ENCODE data around the gene FXYD3.

FXYD3 gene

DNA sequence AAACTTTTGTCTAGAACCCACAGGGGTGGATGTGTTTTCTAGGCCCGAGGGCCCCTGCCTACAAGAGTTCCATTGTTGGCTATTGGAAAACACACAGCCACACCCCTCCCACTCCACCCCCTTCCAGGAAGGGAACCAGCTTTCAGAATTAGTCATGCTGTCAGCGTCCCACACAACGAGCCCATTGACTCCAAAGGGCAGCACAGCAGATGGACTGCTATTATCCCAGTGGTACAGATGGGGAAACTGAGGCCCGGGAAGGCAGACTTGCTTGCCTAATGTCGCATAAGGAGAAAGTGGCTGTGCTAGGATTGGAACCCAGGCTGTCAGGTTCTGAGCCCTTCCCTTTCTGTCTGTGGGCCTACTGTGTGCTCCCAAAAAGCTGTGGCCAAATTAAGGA is 8.1 kb upstream of the FXYD3 start:
- no peak for DNase-seq

- DNase-seq, result no peak
These were observed 6.9 kb upstream of the FXYD3 start for GRCh38 chr19:35108730-35109129.

GRCh38 chr19:35109395-35110112 is 6.1 kb upstream of the FXYD3 start:
- DNase-seq, result no peak

GRCh38 chr19:35110974-35111373 is 4.6 kb upstream of the FXYD3 start:
- DNase-seq, result no peak

DNA sequence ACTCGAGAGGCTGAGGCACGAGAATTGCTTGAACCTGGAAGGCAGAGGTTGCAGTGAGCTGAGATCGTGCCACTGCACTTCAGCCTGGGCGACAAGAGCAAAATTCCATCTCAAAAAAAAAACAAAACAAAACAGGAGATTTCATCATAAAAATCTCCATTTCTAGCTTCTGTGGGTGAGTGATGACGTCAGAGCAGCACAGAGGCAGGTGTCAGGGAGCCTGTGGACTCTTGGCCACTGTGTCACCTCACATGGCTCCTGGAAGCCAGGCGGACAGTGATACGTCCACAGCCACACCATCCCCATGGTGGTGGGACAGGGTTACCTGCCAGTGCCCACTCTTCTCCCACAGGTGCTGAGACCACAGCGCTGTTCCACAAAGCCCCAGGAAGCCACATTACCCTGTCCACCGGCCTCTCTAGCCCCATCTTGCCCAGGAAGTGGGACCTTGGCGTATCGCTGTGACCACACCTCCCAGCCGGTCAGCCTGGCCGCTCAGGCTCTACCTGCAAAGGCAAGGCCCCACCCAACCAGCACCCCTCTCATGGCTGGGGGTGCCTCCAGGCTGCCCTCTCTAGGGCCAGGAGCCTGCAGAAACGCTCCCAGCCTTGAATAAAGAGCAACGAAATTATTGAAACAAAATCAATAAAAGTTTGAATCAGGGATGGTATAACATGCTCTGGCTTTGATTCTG is 2.5 kb upstream of the FXYD3 start:
- no peak for DNase-seq

- DNase-seq, result no peak
These were observed 1.1 kb upstream of the FXYD3 start for GRCh38 chr19:35114353-35115176.

GRCh38 chr19:35116072-35116801 is 614 bp downstream of the FXYD3 start:
- DNase-seq, result no peak

DNA sequence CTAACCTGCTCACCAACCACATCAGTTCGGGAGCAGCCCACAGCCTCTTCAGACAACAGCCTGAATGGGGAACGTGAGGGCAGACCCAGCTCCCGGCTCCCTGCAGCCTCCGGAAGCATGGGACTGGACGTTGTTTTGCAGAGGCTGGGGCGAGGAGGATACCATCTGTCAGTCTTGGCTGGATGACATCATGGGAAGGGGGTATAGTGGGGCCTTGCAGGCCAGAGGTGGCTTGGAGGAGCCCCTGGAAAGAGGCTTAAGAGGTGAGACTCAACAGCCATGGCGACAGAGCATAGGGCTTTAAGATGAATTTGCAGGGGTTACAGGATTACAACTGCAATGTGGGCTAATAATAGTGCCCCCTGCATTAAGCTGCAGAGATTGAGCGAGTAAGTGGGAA is 1.5 kb downstream of the FXYD3 start:
- no peak for DNase-seq

DNA sequence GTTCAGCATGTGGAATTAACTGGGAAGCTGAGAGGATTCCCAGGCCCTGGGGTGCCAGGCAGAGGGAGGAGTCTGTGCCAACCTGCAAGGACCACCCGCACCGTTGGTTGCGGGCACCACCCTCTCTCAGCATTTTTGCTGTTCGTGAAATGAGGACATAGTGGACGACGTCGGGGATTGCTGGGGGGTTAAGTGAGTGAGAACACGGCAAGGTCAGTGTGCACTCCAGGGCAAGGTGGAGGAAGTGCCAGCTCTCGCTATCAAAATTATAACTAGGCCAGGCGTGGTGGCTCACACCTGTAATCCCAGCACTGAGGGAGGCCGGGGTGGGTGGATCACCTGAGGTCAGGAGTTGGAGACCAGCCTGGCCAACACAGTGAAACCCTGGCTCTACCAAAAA is 2.2 kb downstream of the FXYD3 start:
- DNase-seq, result no peak

DNA sequence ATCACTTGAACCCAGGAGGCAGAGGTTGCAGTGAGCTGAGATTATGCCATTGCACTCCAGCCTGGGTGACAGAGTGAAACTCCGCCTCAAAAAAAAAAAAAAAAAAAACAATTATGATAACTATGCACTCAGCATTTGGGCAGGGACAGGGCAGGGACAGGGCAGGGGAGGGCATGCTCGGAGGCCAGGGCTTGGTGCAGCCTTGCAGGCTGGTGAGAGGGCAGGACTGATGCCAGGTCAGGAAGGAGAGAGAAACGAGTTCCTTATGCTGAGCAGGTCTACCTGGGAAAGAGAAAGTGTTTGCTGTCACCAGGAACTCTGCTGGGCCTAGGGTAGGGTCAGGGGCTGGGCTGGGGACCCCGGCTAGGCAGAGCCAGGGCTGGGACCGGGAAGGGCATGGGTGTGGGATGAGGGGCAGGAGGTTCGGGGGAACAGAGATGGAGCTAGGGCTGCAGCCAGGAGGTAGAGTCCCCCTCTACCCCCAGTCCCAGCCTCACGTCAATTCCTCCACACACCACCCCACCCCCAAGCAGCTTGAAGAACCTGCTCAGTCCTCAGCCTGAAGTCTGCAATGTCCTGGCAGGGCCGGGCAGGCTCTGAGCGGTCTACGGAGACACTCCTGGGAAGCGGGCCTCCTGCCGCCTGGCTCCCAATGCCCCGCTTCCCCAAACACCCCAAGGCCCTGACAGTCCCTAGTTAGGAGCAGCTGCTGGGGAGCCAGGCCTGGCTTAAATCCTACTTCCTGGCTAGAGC is 2.8 kb downstream of the FXYD3 start:
- DNase-seq, result no peak

GRCh38 chr19:35119091-35119490 is 3.5 kb downstream of the FXYD3 start:
- DNase-seq, result no peak

- no peak for DNase-seq
These were observed 4.0 kb downstream of the FXYD3 start for GRCh38 chr19:35119578-35120155.

- no peak for DNase-seq
These were observed 4.9 kb downstream of the FXYD3 start for GRCh38 chr19:35120492-35120891.

GRCh38 chr19:35120898-35121297 is 5.3 kb downstream of the FXYD3 start:
- no peak for DNase-seq

DNA sequence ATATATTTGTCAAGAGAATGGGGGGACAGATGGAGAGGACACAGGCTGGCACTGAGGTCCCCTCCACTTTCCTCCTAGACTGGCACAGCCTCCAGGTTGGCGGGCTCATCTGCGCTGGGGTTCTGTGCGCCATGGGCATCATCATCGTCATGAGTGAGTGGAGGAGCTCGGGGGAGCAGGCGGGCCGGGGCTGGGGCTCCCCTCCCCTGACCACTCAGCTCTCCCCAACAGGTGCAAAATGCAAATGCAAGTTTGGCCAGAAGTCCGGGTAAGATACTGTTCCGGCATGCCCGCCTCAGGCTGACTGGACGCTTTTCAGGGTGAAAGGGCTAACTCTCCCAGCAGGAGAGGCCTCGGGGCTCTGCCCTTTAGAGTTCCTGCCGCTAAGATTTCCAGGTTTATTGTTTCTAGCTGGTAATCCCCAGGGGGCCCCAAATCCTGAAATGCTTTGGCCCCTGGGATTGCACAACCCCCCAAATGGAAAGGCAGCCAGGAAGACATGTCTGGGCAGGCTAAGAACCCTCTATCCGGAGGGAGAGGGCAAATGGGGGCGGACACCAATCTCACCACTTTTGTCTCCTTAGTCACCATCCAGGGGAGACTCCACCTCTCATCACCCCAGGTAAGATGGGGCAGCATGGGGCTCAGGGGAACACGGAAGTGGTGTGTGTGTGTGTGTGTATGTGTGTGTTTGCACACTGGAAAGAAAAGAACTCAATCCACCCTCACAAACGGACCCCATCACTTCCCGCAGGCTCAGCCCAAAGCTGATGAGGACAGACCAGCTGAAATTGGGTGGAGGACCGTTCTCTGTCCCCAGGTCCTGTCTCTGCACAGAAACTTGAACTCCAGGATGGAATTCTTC is 7.3 kb downstream of the FXYD3 start:
- DNase-seq, result no peak

DNA sequence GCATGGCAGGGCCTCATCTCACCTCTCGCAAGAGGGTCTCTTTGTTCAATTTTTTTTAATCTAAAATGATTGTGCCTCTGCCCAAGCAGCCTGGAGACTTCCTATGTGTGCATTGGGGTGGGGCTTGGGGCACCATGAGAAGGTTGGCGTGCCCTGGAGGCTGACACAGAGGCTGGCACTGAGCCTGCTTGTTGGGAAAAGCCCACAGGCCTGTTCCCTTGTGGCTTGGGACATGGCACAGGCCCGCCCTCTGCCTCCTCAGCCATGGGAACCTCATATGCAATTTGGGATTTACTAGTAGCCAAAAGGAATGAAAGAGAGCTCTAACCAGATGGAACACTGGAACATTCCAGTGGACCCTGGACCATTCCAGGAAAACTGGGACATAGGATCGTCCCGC is 8.0 kb downstream of the FXYD3 start:
- DNase-seq, result no peak

DNA sequence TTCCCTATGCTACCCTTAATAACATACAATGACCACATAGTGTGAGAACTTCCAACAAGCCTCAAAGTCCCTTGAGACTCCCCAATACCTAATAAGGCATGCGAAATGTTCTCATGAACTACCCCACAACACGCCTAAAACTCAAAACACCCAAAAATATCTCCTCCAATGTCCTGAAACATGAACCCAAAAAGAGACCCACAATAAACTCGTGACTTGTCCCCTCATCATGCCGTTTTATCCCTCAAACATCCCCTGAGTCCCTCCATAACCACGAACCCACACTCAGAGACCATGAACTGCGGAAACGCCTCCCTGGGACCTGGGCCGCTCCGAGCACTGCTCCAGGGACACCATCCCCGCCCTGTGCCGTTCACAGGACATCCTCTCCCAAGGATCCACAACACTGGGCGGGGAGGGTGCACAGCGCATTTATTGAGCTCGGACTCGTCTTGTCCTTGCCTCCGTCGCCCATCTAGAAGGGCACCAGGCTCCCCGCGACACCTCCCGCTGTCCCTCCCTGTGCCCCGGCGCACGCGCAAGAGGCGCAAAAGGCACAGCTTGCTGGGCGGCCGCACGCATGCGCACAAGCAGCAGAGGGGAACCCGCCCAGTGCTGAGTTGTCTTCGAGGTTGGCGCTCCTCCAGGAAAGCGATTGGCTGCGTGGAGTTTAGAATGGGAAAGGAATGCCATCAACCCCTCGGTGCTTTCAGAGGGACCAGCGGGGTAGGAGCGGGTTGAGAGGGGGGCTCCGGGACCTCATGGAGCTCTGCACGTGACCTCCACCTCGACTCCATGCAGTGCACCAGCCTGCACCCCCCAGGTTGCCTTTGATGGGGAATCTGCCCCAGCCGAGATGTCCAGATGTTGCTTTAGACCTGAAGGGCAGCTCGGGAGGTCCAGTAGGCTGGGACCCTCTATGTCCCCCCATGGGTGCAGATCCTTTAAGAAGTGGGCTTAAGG is 8.8 kb downstream of the FXYD3 start:
- DNase-seq, result no peak

DNA sequence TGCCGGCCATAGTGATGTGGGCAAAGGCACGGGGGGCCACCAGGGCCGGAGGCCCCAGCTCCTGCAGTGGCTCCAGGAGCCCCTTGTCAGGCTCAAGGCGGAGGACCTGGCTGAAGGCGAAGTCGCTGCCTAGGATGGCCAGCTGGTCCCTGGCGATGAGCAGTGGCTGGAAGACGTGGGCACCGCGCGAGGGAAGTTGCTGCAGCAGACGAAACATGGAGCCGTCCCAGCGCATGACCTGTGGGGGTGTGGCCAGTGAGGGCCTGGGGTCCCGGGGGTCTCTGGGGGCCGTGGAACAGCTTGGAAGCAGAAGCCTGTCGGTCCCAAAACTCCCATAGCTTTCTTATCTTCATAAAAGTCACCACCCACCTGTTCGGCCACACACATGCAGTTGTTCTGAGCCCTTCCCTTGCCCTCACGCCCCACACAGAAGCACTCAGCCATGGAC is 9.7 kb downstream of the FXYD3 start:
- no peak for DNase-seq

DNA sequence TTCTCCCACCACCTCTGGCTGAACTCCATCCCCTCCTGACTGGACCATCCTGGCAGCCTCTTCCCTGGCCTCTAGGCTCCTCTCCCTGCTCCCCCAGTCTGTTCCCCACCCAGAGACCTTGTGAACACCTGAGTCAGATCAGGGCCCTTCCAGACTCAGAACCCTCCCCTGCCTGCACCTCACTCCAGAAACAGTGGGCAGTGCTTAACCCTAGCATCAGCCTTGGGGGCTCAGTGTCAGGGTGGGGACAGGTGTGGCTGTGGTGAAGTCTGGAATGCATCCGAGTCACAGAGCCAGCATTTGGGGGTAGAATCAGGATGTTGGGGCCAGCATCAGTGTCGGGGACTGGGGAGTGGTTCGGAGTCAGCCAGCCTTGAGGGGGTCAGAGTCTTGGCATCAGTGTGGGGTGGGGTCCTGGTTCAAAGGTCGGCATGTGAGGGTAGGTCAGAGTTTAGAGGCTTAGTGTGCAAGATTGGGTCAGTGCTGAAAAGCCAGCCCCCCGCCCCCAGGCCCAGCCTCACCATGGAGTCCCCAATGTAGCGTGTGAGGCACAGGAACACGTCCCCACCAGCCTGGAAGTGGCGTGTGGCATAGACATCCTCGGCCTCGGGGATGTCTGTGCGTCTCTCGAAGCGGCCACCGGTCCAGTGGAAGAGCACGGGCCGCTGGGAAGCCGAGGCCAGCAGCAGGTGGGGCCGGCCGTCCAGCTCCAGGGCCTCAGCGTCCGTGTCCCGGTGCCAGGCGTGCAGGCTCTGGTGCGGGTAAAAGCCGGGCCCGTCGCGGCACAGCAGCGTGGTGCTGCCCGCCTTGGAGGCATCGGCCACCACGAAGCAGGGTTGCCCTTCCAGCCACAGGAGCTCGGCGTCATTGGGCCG is 10.4 kb downstream of the FXYD3 start:
- no peak for DNase-seq
